ENCODE data around the gene TRAPPC6A. TPM values are rescaled to one million over a fixed set of nuclear protein-coding genes. Genes with fewer than 3 reads are reported as not detected.
A peak's percentile ranks its signal among the peaks of the same experiment; 100 is the strongest.

TRAPPC6A gene
- total RNA-seq, 2 donors from 2014 or later: 17.9 to 22.8 TPM

DNA sequence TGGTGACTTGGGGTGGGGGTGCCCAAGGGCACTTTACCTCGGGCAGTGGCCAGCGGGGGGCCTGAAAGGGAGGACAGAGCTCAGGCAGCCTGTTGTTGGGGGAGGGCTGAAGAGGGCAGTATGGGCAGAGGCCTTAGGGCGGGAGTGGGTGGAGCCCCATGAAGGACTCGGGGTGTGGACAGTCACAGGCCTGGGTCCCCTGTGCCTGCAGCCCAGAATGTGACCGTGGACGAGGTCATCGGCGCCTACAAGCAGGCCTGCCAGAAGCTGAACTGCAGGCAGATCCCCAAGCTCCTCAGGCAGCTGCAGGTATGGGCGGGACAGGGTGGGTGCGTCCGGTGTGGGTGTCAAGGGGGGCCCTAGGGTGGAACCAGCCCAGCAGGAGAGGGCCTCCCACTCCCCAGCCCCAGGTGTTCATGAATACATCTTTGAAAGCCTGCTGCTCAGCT, 39.7 kb downstream of the TRAPPC6A start:
- Histone ChIP-seq H3K27me3 (no peaks in the 10 kb centered on the region), H3K9me3 (no peaks in the 10 kb centered on the region), H3K4me3 (no peak overlapping the region), H3K27ac (no peak overlapping the region), H3K4me1 (peaks cover 0 to 24% of the 10 kb centered on the region in 2 donors), H3K36me3 (peaks cover 21% of the 10 kb centered on the region)
- TF ChIP-seq, protein P1, sequence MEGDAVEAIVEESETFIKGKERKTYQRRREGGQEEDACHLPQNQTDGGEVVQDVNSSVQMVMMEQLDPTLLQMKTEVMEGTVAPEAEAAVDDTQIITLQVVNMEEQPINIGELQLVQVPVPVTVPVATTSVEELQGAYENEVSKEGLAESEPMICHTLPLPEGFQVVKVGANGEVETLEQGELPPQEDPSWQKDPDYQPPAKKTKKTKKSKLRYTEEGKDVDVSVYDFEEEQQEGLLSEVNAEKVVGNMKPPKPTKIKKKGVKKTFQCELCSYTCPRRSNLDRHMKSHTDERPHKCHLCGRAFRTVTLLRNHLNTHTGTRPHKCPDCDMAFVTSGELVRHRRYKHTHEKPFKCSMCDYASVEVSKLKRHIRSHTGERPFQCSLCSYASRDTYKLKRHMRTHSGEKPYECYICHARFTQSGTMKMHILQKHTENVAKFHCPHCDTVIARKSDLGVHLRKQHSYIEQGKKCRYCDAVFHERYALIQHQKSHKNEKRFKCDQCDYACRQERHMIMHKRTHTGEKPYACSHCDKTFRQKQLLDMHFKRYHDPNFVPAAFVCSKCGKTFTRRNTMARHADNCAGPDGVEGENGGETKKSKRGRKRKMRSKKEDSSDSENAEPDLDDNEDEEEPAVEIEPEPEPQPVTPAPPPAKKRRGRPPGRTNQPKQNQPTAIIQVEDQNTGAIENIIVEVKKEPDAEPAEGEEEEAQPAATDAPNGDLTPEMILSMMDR (IDR thresholded peaks at IDR 0.05): no peak
- no peak for DNase-seq (ENCODE audit: low spot score)

DNA sequence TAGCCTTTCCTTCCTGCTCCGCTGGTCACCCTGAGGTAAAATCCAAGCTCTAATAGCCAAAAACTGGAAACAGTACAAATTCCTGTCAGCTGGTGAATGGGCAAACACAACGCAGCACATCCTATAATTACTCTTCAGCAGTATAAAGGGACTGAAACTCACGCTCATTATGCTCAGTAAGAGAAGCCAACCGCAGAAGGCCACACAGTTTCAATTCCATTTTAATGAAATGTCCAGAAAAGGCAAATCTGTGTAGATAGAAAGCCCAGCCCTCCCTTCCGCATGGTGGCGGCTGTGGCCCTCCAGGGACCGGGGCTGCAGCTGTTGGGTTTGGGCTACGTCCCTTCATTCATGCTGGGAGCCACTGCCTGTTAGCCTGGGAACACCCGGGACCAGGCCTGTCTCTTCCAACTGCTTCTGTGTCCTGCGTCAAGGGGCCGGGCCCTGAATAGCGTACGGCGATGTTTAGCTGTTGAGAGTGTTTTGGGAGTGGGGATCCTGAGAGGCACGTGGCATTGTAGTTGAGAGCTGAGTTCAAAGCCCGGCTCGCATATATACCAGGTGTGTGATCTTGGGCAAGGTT, 40.8 kb downstream of the TRAPPC6A start:
- Histone ChIP-seq H3K9me3 (no peaks in the 10 kb centered on the region), H3K27me3 (no peaks in the 10 kb centered on the region), H3K27ac (peak overlapping the region; percentile 9 to 60), H3K36me3 (peaks cover 15% of the 10 kb centered on the region), H3K4me1 (peaks cover 0 to 24% of the 10 kb centered on the region in 2 donors), H3K4me3 (no peak overlapping the region)
- DNase-seq (ENCODE audit: low spot score): no peak
- TF ChIP-seq, protein P1 (IDR thresholded peaks at IDR 0.05): no peak

DNA sequence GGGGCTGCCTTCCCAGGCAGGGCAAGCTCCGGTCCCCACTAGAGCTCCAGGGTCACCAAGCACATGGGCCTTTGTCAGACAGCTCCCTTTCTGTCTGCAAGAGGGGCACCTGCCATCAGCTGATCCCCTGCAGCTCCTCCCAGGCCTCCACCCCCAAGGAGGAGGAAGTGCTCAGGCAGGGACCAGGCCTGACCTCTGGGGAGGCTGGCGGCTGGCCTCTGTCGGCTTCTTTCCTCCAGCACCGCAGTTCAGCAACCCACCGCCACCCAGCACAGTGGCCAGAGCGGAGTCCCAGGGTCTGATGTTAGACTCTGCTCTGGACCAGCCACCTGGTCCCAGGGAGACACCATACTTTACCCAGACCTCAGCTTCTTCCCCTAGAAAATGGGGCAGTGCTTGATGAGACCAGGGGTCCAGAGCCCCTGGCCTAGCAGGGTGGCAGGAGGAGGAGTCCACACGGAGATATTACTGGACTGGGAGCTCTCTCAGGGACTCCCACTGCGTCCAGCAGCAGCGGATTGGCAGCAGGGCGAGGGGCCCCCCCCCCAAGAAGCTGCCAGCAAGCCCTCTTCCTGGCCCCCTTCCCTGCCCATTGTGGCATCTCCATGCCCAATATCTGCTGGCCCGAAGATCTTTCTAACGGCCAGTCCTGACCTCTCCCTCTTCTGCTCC, 41.4 kb downstream of the TRAPPC6A start:
- no peak overlapping the region for H3K4me3 ChIP-seq
- H3K4me1 ChIP-seq: peaks cover 0 to 24% of the 10 kb centered on the region in 2 donors
- TF ChIP-seq, protein P1 (IDR thresholded peaks at IDR 0.05): no peak
- H3K27ac ChIP-seq: peak overlapping the region; percentile 9 to 60
- DNase-seq (ENCODE audit: low spot score): no peak
- H3K27me3 ChIP-seq: no peaks in the 10 kb centered on the region
- peaks cover 10% of the 10 kb centered on the region for H3K36me3 ChIP-seq
- no peaks in the 10 kb centered on the region for H3K9me3 ChIP-seq

DNA sequence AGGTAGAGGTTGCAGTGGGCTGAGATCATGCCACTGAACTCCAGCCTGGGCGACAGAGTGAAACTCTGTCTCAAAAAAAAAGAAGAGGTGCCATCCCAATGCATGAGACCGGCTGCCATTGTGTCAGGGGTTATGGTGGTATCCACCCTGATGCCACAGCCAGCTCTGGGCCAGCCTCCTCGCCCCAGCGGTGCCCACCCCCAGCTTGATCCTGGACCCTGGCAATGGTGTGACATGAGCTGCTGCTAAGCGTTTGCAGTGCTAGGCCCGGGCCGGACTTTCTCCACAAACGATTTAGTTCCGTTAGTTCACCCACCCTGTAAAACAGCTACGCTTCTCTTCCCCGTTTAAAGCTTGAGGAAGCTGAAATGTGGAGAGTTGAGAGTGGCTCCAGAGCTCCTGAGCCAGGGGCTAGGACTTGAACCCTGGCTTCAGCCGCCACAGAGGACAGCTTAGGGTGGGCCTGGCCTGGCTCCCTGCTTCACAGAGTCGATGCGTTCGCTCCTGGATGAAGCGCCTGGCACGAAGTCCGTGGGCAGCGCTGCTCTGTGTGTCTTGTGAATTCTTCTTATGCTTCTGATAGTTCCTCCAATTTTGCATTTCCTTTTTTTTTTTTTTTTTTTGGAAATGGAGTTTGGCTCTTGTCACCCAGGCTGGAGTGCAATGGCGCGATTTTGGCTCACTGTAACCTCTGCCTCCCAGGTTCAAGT, 42.7 kb downstream of the TRAPPC6A start:
- DNase-seq (ENCODE audit: low spot score): no peak
- TF ChIP-seq, protein P1 (IDR thresholded peaks at IDR 0.05): no peak
- Histone ChIP-seq H3K4me3 (no peak overlapping the region), H3K27ac (no peak overlapping the region), H3K36me3 (no peaks in the 10 kb centered on the region), H3K9me3 (no peaks in the 10 kb centered on the region), H3K4me1 (peaks cover 0 to 24% of the 10 kb centered on the region in 2 donors), H3K27me3 (no peaks in the 10 kb centered on the region)

DNA sequence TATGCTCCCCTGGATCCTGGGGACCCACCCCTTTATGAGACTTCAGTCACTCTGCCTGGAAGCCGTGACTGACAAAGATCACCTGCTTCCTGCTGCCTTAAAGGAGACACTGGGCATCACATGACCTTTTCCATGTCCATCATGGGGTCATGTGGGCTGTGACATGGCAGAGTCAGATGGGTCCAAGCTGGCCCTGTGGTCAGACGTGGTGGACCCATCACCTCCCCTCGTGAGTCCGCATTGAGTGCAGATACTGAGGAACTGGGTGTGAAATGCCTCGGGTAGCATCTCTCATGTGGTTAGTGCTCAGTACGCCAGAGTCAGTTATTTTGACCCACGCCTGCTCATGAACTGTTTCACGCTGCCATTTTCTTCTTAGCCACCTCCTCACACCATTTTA, 44.4 kb downstream of the TRAPPC6A start:
- no peak for DNase-seq (ENCODE audit: low spot score)
- TF ChIP-seq, protein P1 (IDR thresholded peaks at IDR 0.05): no peak

More for the DNA sequence above, 44.4 kb downstream of the TRAPPC6A start:
- Histone ChIP-seq H3K27ac (no peak overlapping the region), H3K4me1 (peaks cover 0 to 24% of the 10 kb centered on the region in 2 donors), H3K4me3 (no peak overlapping the region), H3K27me3 (no peaks in the 10 kb centered on the region), H3K9me3 (no peaks in the 10 kb centered on the region), H3K36me3 (no peaks in the 10 kb centered on the region)
